NCI-H446 treated with DMSO at 0.1 percent for 48 hours (cell line): ENCODE measurements around the gene RC3H2.

Experiments
- DNase-seq: peaks from one replicate; lab custom pipeline; 2025; lab: John Stamatoyannopoulos, UW

RC3H2 gene

GRCh38 chr9:122808141-122808540 is 97.0 kb downstream of the RC3H2 start:
- no peak for DNase-seq

- no peak for DNase-seq
Observed at GRCh38 chr9:122807271-122807900, 97.8 kb downstream of the RC3H2 start.

- no peak for DNase-seq
Observed at GRCh38 chr9:122806661-122807060, 98.5 kb downstream of the RC3H2 start.

- DNase-seq: no peak
Observed at GRCh38 chr9:122800066-122801060, 104.8 kb downstream of the RC3H2 start, which contains the start of gene OR1K1. OR1K1 (plus strand) TSS chr9:122800123; CDS start chr9:122800123, 0 bp downstream.

GRCh38 chr9:122797316-122798063 is 107.7 kb downstream of the RC3H2 start:
- no peak for DNase-seq
